H9 (cell line): ENCODE results near the gene MICU2. TPM values are rescaled to one million over a fixed set of nuclear protein-coding genes. Genes with fewer than 3 reads are reported as not detected.

Source experiments
- DNase-seq: peaks from one replicate; pipeline ENCODE4 v3.0.0-alpha.2; 2017
- H2AFZ ChIP-seq: one replicate; pipeline ENCODE4 v1.6.1; 2013; ENCODE audit warnings: mild to moderate bottlenecking, low read length, control low read depth, moderate library complexity
- H2AK5ac ChIP-seq: 2 replicates; pipeline ENCODE4 v1.6.1; 2013; ENCODE audit warnings: low read length, control low read depth, mixed read lengths; ENCODE audit not compliant: insufficient read length
- H2BK120ac ChIP-seq: one replicate; pipeline ENCODE4 v1.6.1; 2013; ENCODE audit warnings: low read depth, mild to moderate bottlenecking, low read length, control low read depth, inconsistent platforms; ENCODE audit not compliant: poor library complexity, severe bottlenecking
- H2BK12ac ChIP-seq: 2 replicates; pipeline ENCODE4 v1.6.1; 2013; ENCODE audit warnings: low read length, control low read depth, mixed read lengths, low read depth; ENCODE audit not compliant: insufficient read length
- H2BK15ac ChIP-seq: 2 replicates; pipeline ENCODE4 v1.6.1; 2013; ENCODE audit warnings: low read depth, low read length, control low read depth
- H2BK20ac ChIP-seq: one replicate; pipeline ENCODE4 v1.6.1; 2013; ENCODE audit warnings: low read depth, mild to moderate bottlenecking, low read length, control low read depth, inconsistent platforms; ENCODE audit not compliant: poor library complexity, severe bottlenecking
- H2BK5ac ChIP-seq: 2 replicates; pipeline ENCODE4 v1.6.1; 2013; ENCODE audit warnings: low read length, control low read depth, mixed read lengths; ENCODE audit not compliant: insufficient read length
- H3K14ac ChIP-seq: 2 replicates; pipeline ENCODE4 v1.6.1; 2013; ENCODE audit warnings: low read length, control low read depth; ENCODE audit not compliant: insufficient read depth
- H3K18ac ChIP-seq: 2 replicates; pipeline ENCODE4 v1.6.1; 2013; ENCODE audit warnings: low read depth, mild to moderate bottlenecking, mixed read lengths, low read length, control low read depth; ENCODE audit not compliant: insufficient read length
- H3K23ac ChIP-seq: 2 replicates; pipeline ENCODE4 v1.6.1; 2013; ENCODE audit warnings: low read length, control low read depth, mixed read lengths, low read depth; ENCODE audit not compliant: insufficient read length
- H3K23me2 ChIP-seq: 2 replicates; pipeline ENCODE4 v1.6.1; 2013; ENCODE audit warnings: low read depth, mild to moderate bottlenecking, mixed read lengths, low read length, control low read depth; ENCODE audit not compliant: insufficient read length, poor library complexity, severe bottlenecking
- H3K27ac ChIP-seq: 2 replicates; pipeline ENCODE4 v1.5.1; 2013; ENCODE audit warnings: low read length, control low read depth, mixed read lengths, low read depth; ENCODE audit not compliant: insufficient read length
- H3K27me3 ChIP-seq: 2 replicates; pipeline ENCODE4 v1.6.1; 2013; ENCODE audit warnings: low read length, control low read depth, inconsistent platforms; ENCODE audit not compliant: insufficient read depth
- H3K4ac ChIP-seq: 2 replicates; pipeline ENCODE4 v1.6.1; 2013; ENCODE audit warnings: low read depth, mild to moderate bottlenecking, control low read depth, inconsistent platforms, low read length, moderate library complexity
- H3K4me1 ChIP-seq: 2 replicates; pipeline ENCODE4 v1.6.1; 2013; ENCODE audit warnings: low read length, control low read depth, inconsistent platforms; ENCODE audit not compliant: insufficient read depth
- H3K4me2 ChIP-seq: 2 replicates; pipeline ENCODE4 v1.6.1; 2013; ENCODE audit warnings: low read length, control low read depth, mixed read lengths; ENCODE audit not compliant: insufficient read length, insufficient read depth
- H3K56ac ChIP-seq: 2 replicates; pipeline ENCODE4 v1.6.1; 2013; ENCODE audit warnings: low read depth, mild to moderate bottlenecking, mixed read lengths, low read length, control low read depth; ENCODE audit not compliant: insufficient read length
- H3K79me1 ChIP-seq: 2 replicates; pipeline ENCODE4 v1.6.1; 2013; ENCODE audit warnings: low read depth, mild to moderate bottlenecking, moderate library complexity, low read length, control low read depth, inconsistent platforms; ENCODE audit not compliant: insufficient read depth, poor library complexity, severe bottlenecking
- H3K79me2 ChIP-seq: 2 replicates; pipeline ENCODE4 v1.6.1; 2013; ENCODE audit warnings: low read length, control low read depth, inconsistent platforms; ENCODE audit not compliant: insufficient read depth
- H3K9ac ChIP-seq: 2 replicates; pipeline ENCODE4 v1.6.1; 2013; ENCODE audit warnings: low read length, control low read depth, mixed read lengths; ENCODE audit not compliant: insufficient read length; ENCODE audit errors: extremely low read depth
- H3K9me3 ChIP-seq: one replicate; pipeline ENCODE4 v1.6.1; 2013; ENCODE audit warnings: low read depth, low read length, inconsistent platforms; ENCODE audit not compliant: control insufficient read depth
- H3T11ph ChIP-seq: one replicate; pipeline ENCODE4 v1.6.1; 2013; ENCODE audit warnings: mild to moderate bottlenecking, low read length, control low read depth, inconsistent platforms
- H4K20me1 ChIP-seq: one replicate; pipeline ENCODE4 v1.6.1; 2013; ENCODE audit not compliant: control insufficient read depth, insufficient read length, insufficient read depth
- H4K5ac ChIP-seq: 2 replicates; pipeline ENCODE4 v1.6.1; 2013; ENCODE audit warnings: low read depth, mild to moderate bottlenecking, mixed read lengths, low read length, control low read depth; ENCODE audit not compliant: insufficient read length
- H4K8ac ChIP-seq: replicated peaks from 2 replicates; pipeline ENCODE4 v1.6.1; 2013; ENCODE audit warnings: low read length, control low read depth, mixed read lengths, low read depth; ENCODE audit not compliant: insufficient read length
- H4K91ac ChIP-seq: 2 replicates; pipeline ENCODE4 v1.6.1; 2013; ENCODE audit warnings: low read depth, mild to moderate bottlenecking, moderate library complexity, mixed read lengths, low read length, control low read depth; ENCODE audit not compliant: insufficient read length
- H3K27ac Mint-ChIP-seq, 3 experiments: 2 replicates in 2 of 3; 3 replicates in 1 of 3; pipeline ENCODE4 v1.8.0; 2020 to 2021; ENCODE audit warnings: mixed read lengths in 3 of 3, mild to moderate bottlenecking in 1 of 3, moderate library complexity in 1 of 3
- H3K27me3 Mint-ChIP-seq: 2 replicates; pipeline ENCODE4 v1.8.0; 2021; ENCODE audit warnings: low read depth, mild to moderate bottlenecking, moderate library complexity, mixed read lengths
- H3K36me3 Mint-ChIP-seq, 3 experiments: 2 replicates in 2 of 3; 3 replicates in 1 of 3; pipeline ENCODE4 v1.8.0; 2020 to 2021; ENCODE audit warnings: low read depth in 3 of 3, mixed read lengths in 3 of 3; ENCODE audit not compliant: insufficient read depth in 1 of 3
- H3K4me1 Mint-ChIP-seq, 2 experiments: 2 replicates each; pipeline ENCODE4 v1.8.0; 2020; ENCODE audit warnings: mixed read lengths in 2 of 2
- H3K4me3 Mint-ChIP-seq, 2 experiments: 2 replicates in 1 of 2; 3 replicates in 1 of 2; pipeline ENCODE4 v1.8.0; 2020 to 2021; ENCODE audit warnings: mild to moderate bottlenecking in 2 of 2, mixed read lengths in 2 of 2, moderate library complexity in 1 of 2
- H3K9me3 Mint-ChIP-seq, 2 experiments: 2 replicates in 1 of 2; 3 replicates in 1 of 2; pipeline ENCODE4 v1.8.0; 2020; ENCODE audit warnings: mild to moderate bottlenecking in 2 of 2, mixed read lengths in 2 of 2, moderate library complexity in 1 of 2
- WGBS: extraction: QIAGEN DNeasy Blood & Tissue Kit; methylation state at CpG from one replicate; pipeline ENCODE4 v1.1.7; 2013; ENCODE audit warnings: missing lambda C conversion rate, low lambda C conversion rate, mixed read lengths; ENCODE audit not compliant: insufficient read length; ENCODE audit errors: extremely low coverage; 5-methylcytosine and 5-hydroxymethylcytosine counted together
- long read RNA-seq: library from polyadenylated mRNA; unstranded; transcript quantifications from one replicate; pipeline ENCODE4 v2.0.0, GENCODE V29; 2020
- total RNA-seq: library from RNA; stranded (reverse); gene quantifications from 2 replicates; pipeline ENCODE4 v1.2.1, GENCODE V29; 2021
- TF ChIP-seq, protein P1 (sequence below): fragments of 200-600 bp; sonication (generic); conservative IDR thresholded peaks from 3 replicates; pipeline ENCODE4 v1.8.0; 2021; ENCODE audit warnings: antibody characterized with exemption, mild to moderate bottlenecking

MICU2 gene
- 38.2 and 38.4 TPM in 2 replicates for total RNA-seq
- long read RNA-seq, transcript MICU2-201 (12 exons, 1,920 nt) = major isoform, 393 of 436 reads
- long read RNA-seq, partial matches to known transcripts = 11 of 436 reads
- long read RNA-seq, other reads (novel, unspliced or antisense) = 32 of 436 reads

- no peak within 1 kb of the TSS for H2BK20ac ChIP-seq
- TF ChIP-seq, protein P1, sequence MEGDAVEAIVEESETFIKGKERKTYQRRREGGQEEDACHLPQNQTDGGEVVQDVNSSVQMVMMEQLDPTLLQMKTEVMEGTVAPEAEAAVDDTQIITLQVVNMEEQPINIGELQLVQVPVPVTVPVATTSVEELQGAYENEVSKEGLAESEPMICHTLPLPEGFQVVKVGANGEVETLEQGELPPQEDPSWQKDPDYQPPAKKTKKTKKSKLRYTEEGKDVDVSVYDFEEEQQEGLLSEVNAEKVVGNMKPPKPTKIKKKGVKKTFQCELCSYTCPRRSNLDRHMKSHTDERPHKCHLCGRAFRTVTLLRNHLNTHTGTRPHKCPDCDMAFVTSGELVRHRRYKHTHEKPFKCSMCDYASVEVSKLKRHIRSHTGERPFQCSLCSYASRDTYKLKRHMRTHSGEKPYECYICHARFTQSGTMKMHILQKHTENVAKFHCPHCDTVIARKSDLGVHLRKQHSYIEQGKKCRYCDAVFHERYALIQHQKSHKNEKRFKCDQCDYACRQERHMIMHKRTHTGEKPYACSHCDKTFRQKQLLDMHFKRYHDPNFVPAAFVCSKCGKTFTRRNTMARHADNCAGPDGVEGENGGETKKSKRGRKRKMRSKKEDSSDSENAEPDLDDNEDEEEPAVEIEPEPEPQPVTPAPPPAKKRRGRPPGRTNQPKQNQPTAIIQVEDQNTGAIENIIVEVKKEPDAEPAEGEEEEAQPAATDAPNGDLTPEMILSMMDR = no peak; the same call in 2 of the 3 replicates
- H3K23ac ChIP-seq = no peak within 1 kb of the TSS
- no peak within 1 kb of the TSS for H2BK15ac ChIP-seq
- H4K91ac ChIP-seq = no peak within 1 kb of the TSS
- peaks cover 5% of the 10 kb centered on the region; the same call in 1 of the 2 replicates for H3K79me2 ChIP-seq
- no peak within 1 kb of the TSS for H3K56ac ChIP-seq
- H2BK5ac ChIP-seq = no peak within 1 kb of the TSS
- H3K4ac ChIP-seq = no peak within 1 kb of the TSS
- H2AK5ac ChIP-seq = no peak within 1 kb of the TSS
- Mint-ChIP-seq H3K27me3 (peaks cover 31% of the 10 kb centered on the region), H3K27ac (peak within 1 kb of the TSS; percentile 49 to 89 (median 88); a peak in 5 of 7 replicates), H3K4me3 (peak within 1 kb of the TSS; percentile 81 to 84), H3K9me3 (no peaks in the 10 kb centered on the region), H3K36me3 (peaks cover 5 to 9% (median 5%) of the 10 kb centered on the region in 3 experiments; a peak in 5 of 7 replicates), H3K4me1 (peaks cover 6 to 7% of the 10 kb centered on the region in 2 experiments)
- no peaks in the 10 kb centered on the region for H3K23me2 ChIP-seq
- H3K4me2 ChIP-seq = peak within 1 kb of the TSS; percentile 73
- peak within 1 kb of the TSS; percentile 92 for H3K18ac ChIP-seq
- H2BK12ac ChIP-seq = no peak within 1 kb of the TSS
- no peaks in the 10 kb centered on the region for H4K20me1 ChIP-seq
- no peaks in the 10 kb centered on the region for H3K79me1 ChIP-seq
- peak; percentile 94 for DNase-seq
- peak within 1 kb of the TSS; percentile 69 for H3K9ac ChIP-seq
- no peak within 1 kb of the TSS for H4K8ac ChIP-seq
- no peaks in the 10 kb centered on the region for H3K4me1 ChIP-seq
- H3K27ac ChIP-seq = peak within 1 kb of the TSS; percentile 10
- no peak within 1 kb of the TSS for H3T11ph ChIP-seq
- peak within 1 kb of the TSS; percentile 54 for H2AFZ ChIP-seq
- H3K14ac ChIP-seq = peak within 1 kb of the TSS; percentile 91
- H3K27me3 ChIP-seq = no peaks in the 10 kb centered on the region
- no peak within 1 kb of the TSS for H4K5ac ChIP-seq
- H2BK120ac ChIP-seq = no peak within 1 kb of the TSS
- WGBS = no CpG with 5 or more reads among the region's 77 CpGs
- no peaks in the 10 kb centered on the region for H3K9me3 ChIP-seq
Observed at GRCh38 chr13:21603531-21604448, at the start of gene MICU2. MICU2 (minus strand) TSS chr13:21604170; CDS start chr13:21604148, 22 bp downstream.
